Kidney (tissue), 14 donors: ENCODE measurements around the gene PCDHB2. TPM values are rescaled to one million over a fixed set of nuclear protein-coding genes. Genes with fewer than 3 reads are reported as not detected.
A peak's percentile ranks its signal among the peaks of the same experiment; 100 is the strongest.
"Not testable (repeated sequence)": the region's sequence is repeated elsewhere in the genome, so short reads cannot be mapped to it uniquely, and the experiment has no call there.

Experiments
- DNase-seq, 5 donors: peaks; one replicate each; pipeline ENCODE4 v3.0.0-alpha.2; 2013 to 2020
- FAIRE-seq: peaks from 2 replicates; lab custom pipeline; 2012; peaks lifted over from hg19 to GRCh38; lab: Jason Lieb, UNC
- H3K27ac ChIP-seq, 2 donors: one replicate each; pipeline ENCODE4 v1.7.0; 2013; ENCODE audit warnings: low read depth in 2 of 2, low read length in 2 of 2, inconsistent platforms in 1 of 2
- H3K27me3 ChIP-seq: one replicate; pipeline ENCODE4 v1.7.1; 2013; ENCODE audit warnings: low read length, inconsistent platforms; ENCODE audit not compliant: control insufficient read depth, insufficient read depth
- H3K36me3 ChIP-seq, 3 donors: one replicate each; pipeline versions ENCODE4 v1.7.0 to v1.7.1; 2013; ENCODE audit warnings: low read length in 3 of 3, control low read depth in 1 of 3, inconsistent platforms in 1 of 3; ENCODE audit not compliant: insufficient read depth in 3 of 3, control insufficient read depth in 2 of 3
- H3K4me1 ChIP-seq, 3 donors: one replicate each; pipeline versions ENCODE4 v1.7.0 to v1.7.1; 2013; ENCODE audit warnings: low read length in 3 of 3, inconsistent platforms in 1 of 3, low read depth in 1 of 3; ENCODE audit not compliant: control insufficient read depth in 2 of 3, insufficient read depth in 2 of 3
- H3K4me3 ChIP-seq, 3 donors: one replicate each; pipeline versions ENCODE4 v1.7.0 to v1.8.1; 2013; ENCODE audit warnings: low read length in 3 of 3, control low read depth in 1 of 3, inconsistent platforms in 1 of 3
- H3K9ac ChIP-seq, 3 donors: one replicate each; pipeline versions ENCODE4 v1.7.0 to v1.7.1; 2013; ENCODE audit warnings: low read length in 3 of 3, control low read depth in 1 of 3, inconsistent platforms in 1 of 3
- H3K9me3 ChIP-seq, 3 donors: one replicate each; pipeline versions ENCODE4 v1.7.0 to v1.7.1; 2013; ENCODE audit warnings: low read length in 3 of 3, control low read depth in 1 of 3, inconsistent platforms in 1 of 3; ENCODE audit not compliant: control insufficient read depth in 2 of 3, insufficient read depth in 1 of 3
- intact Hi-C: fragments of 100-400 bp; cut with DNase I; formaldehyde crosslinking; loops from one replicate; pipeline ENCODE4 v1.11.1; 2022
- polyA plus RNA-seq: library from polyadenylated mRNA; stranded (reverse); fragments of 350-450 nt; fragmentation: Illumina TruSeq; extraction: RNeasy Lipid Tissue Mini Kit (QIAGEN cat#74804); gene quantifications from one replicate; pipeline ENCODE4 v1.2.3, GENCODE V29; 2014; ENCODE audit warnings: low read depth, low replicate concordance; ENCODE audit not compliant: insufficient read depth
- total RNA-seq: library from RNA; stranded (reverse); fragmentation: NEBNext Ultra II Directional; extraction: Animal tissue kit (Norgen Biotek cat#: 25700); gene quantifications from one replicate; pipeline ENCODE4 v1.2.1, GENCODE V29; 2021
- TF ChIP-seq, protein P1 (sequence below): IDR thresholded peaks from 3 replicates; pipeline ENCODE4 v1.5.1; 2012; ENCODE audit warnings: mild to moderate bottlenecking, moderate library complexity, borderline replicate concordance; ENCODE audit not compliant: insufficient read depth; ENCODE audit errors: extremely low read depth
- donor health status: control.
- donor health status: control.
- donor health status: control.
- donor health status: control.
- donor health status: control.
- donor health status: DM: yes; HTN: yes; CAD: no.
- donor health status: Normal renal cell carcinoma (clear cell type).

Gene PCDHB2
- total and polyA plus RNA-seq, 2 donors from 2014 or later = 2.2 to 2.9 TPM

DNA sequence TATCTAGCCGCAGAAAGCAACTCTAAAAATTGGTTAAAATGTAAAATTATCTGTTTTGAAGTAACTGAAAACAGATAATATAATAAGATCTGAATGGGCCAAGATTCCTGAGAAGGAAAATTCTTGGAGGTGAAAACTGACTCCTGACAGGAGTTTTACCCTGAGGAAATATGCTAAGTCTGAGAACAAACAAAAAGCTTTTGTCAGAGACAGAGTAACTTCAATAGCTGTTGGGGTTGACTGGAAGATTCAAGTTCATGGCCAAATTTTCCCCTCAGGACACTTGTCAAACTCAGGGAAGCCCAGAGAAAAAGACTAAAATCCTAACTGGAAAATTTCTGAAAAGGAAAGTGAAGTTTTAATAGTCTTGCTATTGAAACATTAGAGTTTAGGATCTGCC is 32.9 kb downstream of the PCDHB2 start:
- Histone ChIP-seq H3K9me3 (peaks cover 0 to 12% (median 3%) of the 10 kb centered on the region in 3 donors), H3K27ac (no peak overlapping the region), H3K9ac (no peak overlapping the region), H3K36me3 (no peaks in the 10 kb centered on the region), H3K27me3 (no peaks in the 10 kb centered on the region), H3K4me1 (no peaks in the 10 kb centered on the region), H3K4me3 (no peak overlapping the region)
- intact Hi-C loops = no loop called here
- no peak for DNase-seq
- no peak for FAIRE-seq
- TF ChIP-seq, protein P1, sequence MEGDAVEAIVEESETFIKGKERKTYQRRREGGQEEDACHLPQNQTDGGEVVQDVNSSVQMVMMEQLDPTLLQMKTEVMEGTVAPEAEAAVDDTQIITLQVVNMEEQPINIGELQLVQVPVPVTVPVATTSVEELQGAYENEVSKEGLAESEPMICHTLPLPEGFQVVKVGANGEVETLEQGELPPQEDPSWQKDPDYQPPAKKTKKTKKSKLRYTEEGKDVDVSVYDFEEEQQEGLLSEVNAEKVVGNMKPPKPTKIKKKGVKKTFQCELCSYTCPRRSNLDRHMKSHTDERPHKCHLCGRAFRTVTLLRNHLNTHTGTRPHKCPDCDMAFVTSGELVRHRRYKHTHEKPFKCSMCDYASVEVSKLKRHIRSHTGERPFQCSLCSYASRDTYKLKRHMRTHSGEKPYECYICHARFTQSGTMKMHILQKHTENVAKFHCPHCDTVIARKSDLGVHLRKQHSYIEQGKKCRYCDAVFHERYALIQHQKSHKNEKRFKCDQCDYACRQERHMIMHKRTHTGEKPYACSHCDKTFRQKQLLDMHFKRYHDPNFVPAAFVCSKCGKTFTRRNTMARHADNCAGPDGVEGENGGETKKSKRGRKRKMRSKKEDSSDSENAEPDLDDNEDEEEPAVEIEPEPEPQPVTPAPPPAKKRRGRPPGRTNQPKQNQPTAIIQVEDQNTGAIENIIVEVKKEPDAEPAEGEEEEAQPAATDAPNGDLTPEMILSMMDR = no peak

DNA sequence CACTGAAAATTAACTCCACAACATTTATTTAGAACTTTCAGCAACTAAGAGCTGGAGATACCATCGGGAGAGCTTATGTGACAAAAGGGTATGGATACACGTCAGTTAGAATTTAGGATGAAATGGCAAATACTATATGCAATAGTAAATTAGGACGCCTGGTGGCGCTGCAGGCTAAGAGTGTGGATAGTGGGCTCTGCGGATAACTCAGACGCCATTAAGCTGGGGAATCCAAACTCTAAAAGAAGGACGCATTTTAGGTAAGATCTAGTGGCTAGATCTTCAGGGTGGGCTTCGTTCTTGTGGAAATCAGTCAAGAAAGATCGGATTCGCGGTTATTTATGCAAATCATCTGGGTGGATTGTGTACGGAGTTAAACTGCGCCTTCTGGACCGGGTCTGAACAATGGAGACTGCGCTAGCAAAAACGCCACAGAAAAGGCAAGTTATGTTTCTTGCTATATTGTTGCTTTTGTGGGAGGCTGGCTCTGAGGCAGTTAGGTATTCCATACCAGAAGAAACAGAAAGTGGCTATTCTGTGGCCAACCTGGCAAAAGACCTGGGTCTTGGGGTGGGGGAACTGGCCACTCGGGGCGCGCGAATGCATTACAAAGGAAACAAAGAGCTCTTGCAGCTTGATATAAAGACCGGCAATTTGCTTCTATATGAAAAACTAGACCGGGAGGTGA is 40.8 kb downstream of the PCDHB2 start, which contains the start of gene PCDHB5:
TSS of gene PCDHB5 (plus strand) at position 177 of the 688 bp plus-strand sequence. CDS start at position 406, 229 bp downstream.
- TF ChIP-seq, protein P1 = peak; percentile 13
- Histone ChIP-seq H3K36me3 (no peaks in the 10 kb centered on the region), H3K27ac (no peak within 1 kb of the TSS), H3K27me3 (no peaks in the 10 kb centered on the region), H3K4me3 (peak within 1 kb of the TSS; percentile 64 to 74 (median 68)), H3K9ac (peak within 1 kb of the TSS in 2 of 3 donors; percentile 45 to 68), H3K9me3 (peaks cover 0 to 32% (median 13%) of the 10 kb centered on the region in 3 donors), H3K4me1 (no peaks in the 10 kb centered on the region)
- FAIRE-seq (no peak), DNase-seq (peak in 3 of 5 donors; percentile 17 to 51 (median 34))
- intact Hi-C loops = no loop called here

DNA sequence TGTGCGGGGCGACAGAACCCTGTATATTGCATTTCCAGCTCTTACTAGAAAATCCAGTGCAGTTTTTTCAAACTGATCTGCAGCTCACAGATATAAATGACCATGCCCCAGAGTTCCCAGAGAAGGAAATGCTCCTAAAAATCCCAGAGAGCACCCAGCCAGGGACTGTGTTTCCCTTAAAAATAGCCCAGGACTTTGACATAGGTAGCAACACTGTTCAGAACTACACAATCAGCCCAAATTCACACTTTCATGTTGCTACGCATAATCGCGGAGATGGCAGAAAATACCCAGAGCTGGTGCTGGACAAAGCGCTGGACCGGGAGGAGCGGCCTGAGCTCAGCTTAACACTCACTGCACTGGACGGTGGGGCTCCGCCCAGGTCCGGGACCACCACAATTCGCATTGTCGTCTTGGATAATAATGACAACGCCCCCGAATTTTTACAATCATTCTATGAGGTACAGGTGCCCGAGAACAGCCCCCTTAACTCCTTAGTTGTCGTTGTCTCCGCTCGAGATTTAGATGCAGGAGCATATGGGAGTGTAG is 41.4 kb downstream of the PCDHB2 start:
- peak overlapping the region in 2 of 3 donors; percentile 18 to 68 for H3K9ac ChIP-seq
- H3K9me3 ChIP-seq = peaks cover 0 to 32% (median 13%) of the 10 kb centered on the region in 3 donors
- intact Hi-C loops = no loop called here
- H3K27me3 ChIP-seq = no peaks in the 10 kb centered on the region
- TF ChIP-seq, protein P1 = no peak
- peak overlapping the region; percentile 64 to 74 (median 68) for H3K4me3 ChIP-seq
- no peak for DNase-seq
- H3K27ac ChIP-seq = no peak overlapping the region
- FAIRE-seq = no peak
- H3K36me3 ChIP-seq = no peaks in the 10 kb centered on the region
- no peaks in the 10 kb centered on the region for H3K4me1 ChIP-seq

DNA sequence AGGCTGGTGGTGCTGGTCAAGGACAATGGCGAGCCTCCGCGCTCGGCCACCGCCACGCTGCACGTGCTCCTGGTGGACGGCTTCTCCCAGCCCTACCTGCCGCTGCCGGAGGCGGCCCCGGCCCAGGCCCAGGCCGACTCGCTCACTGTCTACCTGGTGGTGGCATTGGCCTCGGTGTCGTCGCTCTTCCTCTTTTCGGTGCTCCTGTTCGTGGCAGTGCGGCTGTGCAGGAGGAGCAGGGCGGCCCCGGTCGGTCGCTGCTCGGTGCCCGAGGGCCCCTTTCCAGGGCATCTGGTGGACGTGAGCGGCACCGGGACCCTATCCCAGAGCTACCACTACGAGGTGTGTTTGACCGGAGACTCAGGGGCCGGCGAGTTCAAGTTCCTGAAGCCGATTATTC is 42.9 kb downstream of the PCDHB2 start:
- FAIRE-seq, H3K4me1 ChIP-seq, H3K9ac ChIP-seq, H3K27me3 ChIP-seq, intact Hi-C loops, H3K4me3 ChIP-seq, H3K36me3 ChIP-seq, H3K27ac ChIP-seq: not testable (repeated sequence)
- peaks cover 0 to 29% (median 13%) of the 10 kb centered on the region in 3 donors for H3K9me3 ChIP-seq
- peak in 1 of 5 donors; percentile 52 for DNase-seq
